Measurements from ENCODE around the gene RNASEH1.
A peak's percentile ranks its signal among the peaks of the same experiment; 100 is the strongest.
"Not testable (repeated sequence)": the region's sequence is repeated elsewhere in the genome, so short reads cannot be mapped to it uniquely, and the experiment has no call there.

The RNASEH1 gene

GRCh38 chr2:3584608-3585260, 26.6 kb upstream of the RNASEH1 start:
- no peak for DNase-seq (ENCODE audit: low read depth)
- no peak overlapping the region for H3K4me3 ChIP-seq (replicated peaks; ENCODE audit: low read depth, low read length)
- TF ChIP-seq CTCF (IDR thresholded peaks at IDR 0.05; ENCODE audit: low read length, missing control alignments), result no peak

GRCh38 chr2:3584076-3584475, 25.9 kb upstream of the RNASEH1 start:
- no peak overlapping the region for H3K4me3 ChIP-seq (replicated peaks; ENCODE audit: low read depth, low read length)
- no peak for DNase-seq (ENCODE audit: low read depth)
- TF ChIP-seq CTCF (IDR thresholded peaks at IDR 0.05; ENCODE audit: low read length, missing control alignments), result no peak

- no peak overlapping the region for H3K4me3 ChIP-seq (replicated peaks; ENCODE audit: low read depth, low read length)
- DNase-seq (ENCODE audit: low read depth), result no peak
- TF ChIP-seq CTCF (IDR thresholded peaks at IDR 0.05; ENCODE audit: low read length, missing control alignments), result no peak
These were observed 23.5 kb upstream of the RNASEH1 start for GRCh38 chr2:3581367-3582262.

- DNase-seq (ENCODE audit: low read depth), result no peak
- no peak for TF ChIP-seq CTCF (IDR thresholded peaks at IDR 0.05; ENCODE audit: low read length, missing control alignments)
- H3K4me3 ChIP-seq (replicated peaks; ENCODE audit: low read depth, low read length), result no peak overlapping the region
These were observed 22.3 kb upstream of the RNASEH1 start for GRCh38 chr2:3580449-3580848.

GRCh38 chr2:3578987-3579386, 20.9 kb upstream of the RNASEH1 start:
- peak overlapping the region; percentile 27 for H3K4me3 ChIP-seq (replicated peaks; ENCODE audit: low read depth, low read length)
- no peak for TF ChIP-seq CTCF (IDR thresholded peaks at IDR 0.05; ENCODE audit: low read length, missing control alignments)
- no peak for DNase-seq (ENCODE audit: low read depth)

GRCh38 chr2:3576263-3576630, 18.1 kb upstream of the RNASEH1 start:
- peak overlapping the region; percentile 80 for H3K4me3 ChIP-seq (replicated peaks; ENCODE audit: low read depth, low read length)
- not testable (repeated sequence) for DNase-seq (ENCODE audit: low read depth)

GRCh38 chr2:3575534-3576262, 17.6 kb upstream of the RNASEH1 start:
- peak overlapping the region; percentile 80 for H3K4me3 ChIP-seq (replicated peaks; ENCODE audit: low read depth, low read length)
- no peak for TF ChIP-seq CTCF (IDR thresholded peaks at IDR 0.05; ENCODE audit: low read length, missing control alignments)
- DNase-seq (ENCODE audit: low read depth), result no peak

All from fibroblast of pulmonary artery (primary cell).